Activated CD4-positive, alpha-beta T cell treated with anti-CD3 and anti-CD28 coated beads for 4 hours (primary cell): ENCODE results near the gene DYNC2H1.
A peak's percentile ranks its signal among the peaks of the same experiment; 100 is the strongest.
"Not testable (repeated sequence)": the region's sequence is repeated elsewhere in the genome, so short reads cannot be mapped to it uniquely, and the experiment has no call there.

Source experiments
- DNase-seq, 2 donors: peaks; one replicate each; pipeline ENCODE4 v3.0.0-alpha.2; 2020

The DYNC2H1 gene

GRCh38 chr11:103295704-103296103 lies 186.5 kb downstream of the DYNC2H1 start:
- DNase-seq = no peak

- no peak for DNase-seq
Measured at GRCh38 chr11:103297900-103298299, 188.7 kb downstream of the DYNC2H1 start.

- no peak for DNase-seq
Measured at GRCh38 chr11:103315248-103315647, 206.0 kb downstream of the DYNC2H1 start.

- DNase-seq = no peak
Measured at GRCh38 chr11:103317118-103317517, 207.9 kb downstream of the DYNC2H1 start.

- no peak for DNase-seq
Measured at GRCh38 chr11:103322821-103323220, 213.6 kb downstream of the DYNC2H1 start.

GRCh38 chr11:103325686-103326069 lies 216.5 kb downstream of the DYNC2H1 start:
- DNase-seq = no peak

- DNase-seq = peak; percentile 3 to 19
Measured at GRCh38 chr11:103326070-103326794, 217.0 kb downstream of the DYNC2H1 start.

- no peak for DNase-seq
Measured at GRCh38 chr11:103327721-103328120, 218.5 kb downstream of the DYNC2H1 start.

GRCh38 chr11:103332409-103332808 lies 223.2 kb downstream of the DYNC2H1 start:
- DNase-seq = no peak

GRCh38 chr11:103338621-103339484 lies 229.6 kb downstream of the DYNC2H1 start:
- DNase-seq = no peak

GRCh38 chr11:103339485-103339857 lies 230.2 kb downstream of the DYNC2H1 start:
- DNase-seq = no peak

- DNase-seq = no peak
Measured at GRCh38 chr11:103340956-103341355, 231.7 kb downstream of the DYNC2H1 start.

- DNase-seq = no peak
Measured at GRCh38 chr11:103344886-103345285, 235.7 kb downstream of the DYNC2H1 start.

GRCh38 chr11:103349595-103349994 lies 240.4 kb downstream of the DYNC2H1 start:
- DNase-seq = no peak

- no peak for DNase-seq
Measured at GRCh38 chr11:103354656-103355055, 245.4 kb downstream of the DYNC2H1 start.

- DNase-seq = no peak
Measured at GRCh38 chr11:103358251-103358650, 249.0 kb downstream of the DYNC2H1 start.

GRCh38 chr11:103359216-103359615 lies 250.0 kb downstream of the DYNC2H1 start:
- DNase-seq = no peak

GRCh38 chr11:103364687-103365086 lies 255.5 kb downstream of the DYNC2H1 start:
- no peak for DNase-seq

GRCh38 chr11:103367650-103368049 lies 258.4 kb downstream of the DYNC2H1 start:
- no peak for DNase-seq

- no peak for DNase-seq
Measured at GRCh38 chr11:103368145-103368544, 258.9 kb downstream of the DYNC2H1 start.

GRCh38 chr11:103370076-103370475 lies 260.9 kb downstream of the DYNC2H1 start:
- no peak for DNase-seq

- DNase-seq = no peak
Measured at GRCh38 chr11:103372906-103373305, 263.7 kb downstream of the DYNC2H1 start.

GRCh38 chr11:103374227-103374626 lies 265.0 kb downstream of the DYNC2H1 start:
- DNase-seq = not testable (repeated sequence)

- no peak for DNase-seq
Measured at GRCh38 chr11:103378931-103379330, 269.7 kb downstream of the DYNC2H1 start.
